A673 (cell line): ENCODE data around the gene KLF16.

ENCODE experiments used
- CTCF ChIP-seq: fragments of 300-800, 200-600 bp; sonication (generic); conservative IDR thresholded peaks from 2 replicates; pipeline ENCODE4 v1.5.1; 2017; ENCODE audit warnings: low read depth, mild to moderate bottlenecking, antibody characterized with exemption, low read length, moderate library complexity, mixed read lengths
- EZH2 ChIP-seq: fragments of 200-600 bp; sonication (generic); IDR thresholded peaks from 2 replicates; pipeline ENCODE4 v1.6.1; 2017; ENCODE audit warnings: borderline replicate concordance, low read depth, mild to moderate bottlenecking, mixed read lengths, antibody characterized with exemption, low read length; ENCODE audit not compliant: poor library complexity, severe bottlenecking

GRCh38 chr19:1893791-1894190, 30.4 kb upstream of the KLF16 start:
- no peak for TF ChIP-seq CTCF
- no peak for TF ChIP-seq EZH2
